Upper lobe of left lung (tissue), 6 donors: ENCODE data around the gene DHFR2. TPM values are rescaled to one million over a fixed set of nuclear protein-coding genes. Genes with fewer than 3 reads are reported as not detected.
A peak's percentile ranks its signal among the peaks of the same experiment; 100 is the strongest.

Experiments
- ATAC-seq, 2 donors: fragments of 200-7000 bp; cut with Tn5 transposase; one replicate each; pipeline ENCODE4 v1.9.1; 2022; ENCODE audit warnings: mild to moderate bottlenecking in 2 of 2, moderate library complexity in 2 of 2; ENCODE audit not compliant: low FRiP score in 2 of 2
- DNase-seq, 2 donors: peaks; one replicate each; pipeline ENCODE4 v3.0.0-alpha.2; 2019 to 2020
- H3K27ac ChIP-seq, 4 donors: fragments of 200-600 bp; sonication (generic); one replicate each; pipeline ENCODE4 v1.5.1; 2016 to 2019
- H3K27me3 ChIP-seq, 4 donors: fragments of 200-600 bp; sonication (generic); one replicate each; pipeline ENCODE4 v1.5.1; 2017 to 2019
- H3K36me3 ChIP-seq, 4 donors: fragments of 200-600 bp; sonication (generic); one replicate each; pipeline ENCODE4 v1.5.1; 2016 to 2019
- H3K4me1 ChIP-seq, 4 donors: fragments of 200-600 bp; sonication (generic); one replicate each; pipeline ENCODE4 v1.5.1; 2018 to 2019
- H3K4me3 ChIP-seq, 4 donors: fragments of 200-600 bp; sonication (generic); one replicate each; pipeline ENCODE4 v1.5.1; 2017 to 2019; ENCODE audit warnings: mild to moderate bottlenecking in 2 of 4, moderate library complexity in 1 of 4
- H3K9me3 ChIP-seq, 4 donors: fragments of 200-600 bp; sonication (generic); one replicate each; pipeline ENCODE4 v1.5.1; 2018 to 2019
- CTCF ChIP-seq, 6 experiments: fragments of 450-650 bp in 4 of 6; fragments of 200-600 bp in 2 of 6; sonication (generic) in 2 of 6; IDR thresholded peaks; one replicate each; pipeline ENCODE4 v1.5.1; 2016 to 2019; ENCODE audit warnings: antibody characterized with exemption in 6 of 6
- EP300 ChIP-seq, 4 donors: sonication (generic); formaldehyde crosslinking; IDR thresholded peaks; one replicate each; pipeline ENCODE4 v1.5.1; 2017; ENCODE audit warnings: antibody characterized with exemption in 4 of 4, control low read depth in 2 of 4
- POLR2A ChIP-seq, 4 donors: fragments of 450-650 bp; IDR thresholded peaks; one replicate each; pipeline ENCODE4 v1.5.1; 2016 to 2017; ENCODE audit warnings: antibody characterized with exemption in 4 of 4, mild to moderate bottlenecking in 2 of 4
- POLR2AphosphoS5 ChIP-seq, 2 donors: sonication (generic); formaldehyde crosslinking; IDR thresholded peaks; one replicate each; pipeline ENCODE4 v1.5.1; 2017; ENCODE audit warnings: antibody characterized with exemption in 2 of 2
- WGBS, 2 donors: methylation state at CpG; one replicate each; pipeline ENCODE4 v1.1.5; 2017 to 2018; 5-methylcytosine and 5-hydroxymethylcytosine counted together
- total RNA-seq, 6 donors: library from RNA; depleted of rRNA in 4 of 6; stranded (reverse); fragments of >200 nt in 4 of 6; gene quantifications; one replicate each; pipeline versions ENCODE4 v1.1.0 to v1.2.1, GENCODE V29; 2016 to 2021
- donor health status: DM: no; HTN: no; CAD: no; lungs with moderate emphysema.
- donor health status: DM: no; HTN: yes; CAD: no; lungs with severe emphysema.

The DHFR2 gene
- total RNA-seq, 6 donors from 2014 or later, result 2.7 to 7.9 (median 5.3) TPM

- TF ChIP-seq CTCF (IDR thresholded peaks at IDR 0.05) (no peak), POLR2A (IDR thresholded peaks at IDR 0.05) (no peak), POLR2AphosphoS5 (IDR thresholded peaks at IDR 0.05) (no peak), EP300 (IDR thresholded peaks at IDR 0.05) (no peak)
- H3K27ac ChIP-seq, result no peak overlapping the region
- H3K4me3 ChIP-seq, result no peak overlapping the region
- ATAC-seq, result no peak
- peaks cover 0 to 8% (median 4%) of the 10 kb centered on the region in 4 donors for H3K9me3 ChIP-seq
- 78 to 93% methylated on average over 1 of the region's 1 CpG for WGBS, 2 donors
- H3K4me1 ChIP-seq, result no peaks in the 10 kb centered on the region
- DNase-seq, result no peak
- no peaks in the 10 kb centered on the region for H3K27me3 ChIP-seq
- H3K36me3 ChIP-seq, result peaks cover 7 to 35% (median 12%) of the 10 kb centered on the region in 4 donors
These were observed 19.4 kb downstream of the DHFR2 start for GRCh38 chr3:94043285-94043684.

GRCh38 chr3:94036909-94037507 is 25.7 kb downstream of the DHFR2 start:
- no peaks in the 10 kb centered on the region for H3K4me1 ChIP-seq
- no peak for DNase-seq
- peaks cover 0 to 19% (median 0%) of the 10 kb centered on the region in 4 donors for H3K36me3 ChIP-seq
- H3K4me3 ChIP-seq, result no peak overlapping the region
- H3K27ac ChIP-seq, result no peak overlapping the region
- no peaks in the 10 kb centered on the region for H3K27me3 ChIP-seq
- no peaks in the 10 kb centered on the region for H3K9me3 ChIP-seq
- TF ChIP-seq POLR2AphosphoS5 (IDR thresholded peaks at IDR 0.05) (no peak), CTCF (IDR thresholded peaks at IDR 0.05) (peak in 5 of 6 experiments; percentile 23 to 51 (median 36))
- ATAC-seq, result peak in 1 of 2 donors; percentile 59
- WGBS, 2 donors, result 80 to 85% methylated on average over 3 of the region's 3 CpGs

- 58 to 64% methylated on average over 8 of the region's 8 CpGs for WGBS, 2 donors
- H3K27me3 ChIP-seq, result no peaks in the 10 kb centered on the region
- no peaks in the 10 kb centered on the region for H3K9me3 ChIP-seq
- H3K36me3 ChIP-seq, result no peaks in the 10 kb centered on the region
- H3K4me3 ChIP-seq, result peak within 1 kb of the TSS in 3 of 4 donors; percentile 18 to 42 (median 33)
- no peaks in the 10 kb centered on the region for H3K4me1 ChIP-seq
- DNase-seq, result no peak
- no peak for ATAC-seq
- peak within 1 kb of the TSS; percentile 19 to 67 (median 38) for H3K27ac ChIP-seq
- TF ChIP-seq POLR2A (IDR thresholded peaks at IDR 0.05) (peak in 1 of 4 donors; percentile 21), POLR2AphosphoS5 (IDR thresholded peaks at IDR 0.05) (no peak), CTCF (IDR thresholded peaks at IDR 0.05) (no peak), EP300 (IDR thresholded peaks at IDR 0.05) (peak in 1 of 4 donors; percentile 2)
These were observed 34.5 kb downstream of the DHFR2 start, which contains the start of gene STX19 for GRCh38 chr3:94028093-94028837. TSS of gene STX19 (minus strand) at chr3:94028597. CDS start at chr3:94015269, 13,328 bp downstream.

- peak overlapping the region in 3 of 4 donors; percentile 4 to 42 (median 33) for H3K4me3 ChIP-seq
These were observed 36.1 kb downstream of the DHFR2 start for GRCh38 chr3:94026623-94027022.

More at GRCh38 chr3:94026623-94027022, 36.1 kb downstream of the DHFR2 start:
- Histone ChIP-seq H3K27ac (peak overlapping the region in 1 of 4 donors; percentile 35), H3K27me3 (no peaks in the 10 kb centered on the region), H3K9me3 (no peaks in the 10 kb centered on the region), H3K36me3 (no peaks in the 10 kb centered on the region), H3K4me1 (no peaks in the 10 kb centered on the region)
- DNase-seq (no peak), ATAC-seq (no peak)
- TF ChIP-seq CTCF (IDR thresholded peaks at IDR 0.05) (no peak), POLR2AphosphoS5 (IDR thresholded peaks at IDR 0.05) (no peak), EP300 (IDR thresholded peaks at IDR 0.05) (no peak), POLR2A (IDR thresholded peaks at IDR 0.05) (no peak)
- WGBS, 2 donors, result 48 to 71% methylated on average over 2 of the region's 2 CpGs
